PFSK-1 (cell line): ENCODE data around the gene RPS6KL1.

Source experiments
- POLR2AphosphoS5 ChIP-seq: IDR thresholded peaks from 2 replicates; pipeline ENCODE4 v1.6.1; 2012; ENCODE audit warnings: low read depth, mild to moderate bottlenecking, control low read depth, low read length, moderate library complexity
- REST ChIP-seq, 2 experiments: IDR thresholded peaks; 2 replicates each; pipeline versions ENCODE4 v1.6.1 to v1.8.0; 2011 to 2012; ENCODE audit warnings: low read depth in 2 of 2, low read length in 2 of 2, control low read depth in 1 of 2, inconsistent platforms in 1 of 2, mild to moderate bottlenecking in 1 of 2, moderate library complexity in 1 of 2; ENCODE audit not compliant: insufficient read depth in 1 of 2
- SIN3A ChIP-seq: IDR thresholded peaks from 2 replicates; pipeline ENCODE4 v1.6.1; 2012; ENCODE audit warnings: mild to moderate bottlenecking, low read length, moderate library complexity, borderline replicate concordance; ENCODE audit not compliant: insufficient read depth

GRCh38 chr14:74909501-74909900, 13.6 kb downstream of the RPS6KL1 start:
- no peak for TF ChIP-seq POLR2AphosphoS5
- TF ChIP-seq REST (IDR thresholded peaks at IDR 0.05; ENCODE audit: insufficient read depth in 1 of 2, low read depth in 2 of 2, low read length in 2 of 2): no peak
- no peak for TF ChIP-seq SIN3A
